Spinal cord (tissue), 10 donors: ENCODE data around the gene GZF1. TPM values are rescaled to one million over a fixed set of nuclear protein-coding genes. Genes with fewer than 3 reads are reported as not detected.
A peak's percentile ranks its signal among the peaks of the same experiment; 100 is the strongest.

Experiments
- DNase-seq, 6 donors: peaks; one replicate each; pipeline versions ENCODE4 v3.0.0 to v3.0.0-alpha.2; 2013 to 2015; ENCODE audit warnings: low spot score in 6 of 6, low read depth in 4 of 6
- H3K27ac ChIP-seq: one replicate; pipeline ENCODE4 v1.5.1; 2013; ENCODE audit warnings: low read depth, low read length, control low read depth
- H3K27me3 ChIP-seq: one replicate; pipeline ENCODE4 v1.6.1; 2013; ENCODE audit warnings: low read length; ENCODE audit not compliant: control insufficient read depth, insufficient read depth
- H3K36me3 ChIP-seq: one replicate; pipeline ENCODE4 v1.6.1; 2013; ENCODE audit warnings: low read length; ENCODE audit not compliant: control insufficient read depth, insufficient read depth
- H3K4me1 ChIP-seq: one replicate; pipeline ENCODE4 v1.6.1; 2013; ENCODE audit warnings: low read length; ENCODE audit not compliant: control insufficient read depth, insufficient read depth
- H3K4me3 ChIP-seq: one replicate; pipeline ENCODE4 v1.5.1; 2013; ENCODE audit warnings: low read depth, low read length, control low read depth
- H3K9me3 ChIP-seq: one replicate; pipeline ENCODE4 v1.6.1; 2013; ENCODE audit warnings: low read length; ENCODE audit not compliant: control insufficient read depth, insufficient read depth
- WGBS: methylation state at CpG from one replicate; pipeline ENCODE4 v1.1.5; 2013; ENCODE audit warnings: missing lambda C conversion rate; ENCODE audit not compliant: insufficient coverage; 5-methylcytosine and 5-hydroxymethylcytosine counted together
- polyA plus RNA-seq, 2 donors: library from polyadenylated mRNA; unstranded; fragments of 120-200 nt; gene quantifications; one replicate each; pipeline ENCODE4 v1.2.1, GENCODE V29; 2013; ENCODE audit not compliant: insufficient read length in 2 of 2
- total RNA-seq, 2 donors: library from RNA; depleted of rRNA in 1 of 2; stranded (reverse); fragments of 120-200 nt in 1 of 2; fragments of >200 nt in 1 of 2; gene quantifications; one replicate each; pipeline versions ENCODE4 v1.2.3 to v1.2.4, GENCODE V29; 2013 to 2014
- donor health status: healthy.

Gene GZF1
- total and polyA plus RNA-seq, 4 donors: 21.1 to 23.7 (median 22.7) TPM

- Histone ChIP-seq H3K4me1 (peaks cover 21% of the 10 kb centered on the region), H3K27ac (no peak overlapping the region), H3K27me3 (no peaks in the 10 kb centered on the region), H3K9me3 (no peaks in the 10 kb centered on the region), H3K36me3 (peaks cover 21% of the 10 kb centered on the region), H3K4me3 (no peak overlapping the region)
- DNase-seq: no peak
- WGBS: 47% methylated on average over 17 of the region's 27 CpGs
These were observed 5.8 kb upstream of the GZF1 start for GRCh38 chr20:23356203-23356602.

DNA sequence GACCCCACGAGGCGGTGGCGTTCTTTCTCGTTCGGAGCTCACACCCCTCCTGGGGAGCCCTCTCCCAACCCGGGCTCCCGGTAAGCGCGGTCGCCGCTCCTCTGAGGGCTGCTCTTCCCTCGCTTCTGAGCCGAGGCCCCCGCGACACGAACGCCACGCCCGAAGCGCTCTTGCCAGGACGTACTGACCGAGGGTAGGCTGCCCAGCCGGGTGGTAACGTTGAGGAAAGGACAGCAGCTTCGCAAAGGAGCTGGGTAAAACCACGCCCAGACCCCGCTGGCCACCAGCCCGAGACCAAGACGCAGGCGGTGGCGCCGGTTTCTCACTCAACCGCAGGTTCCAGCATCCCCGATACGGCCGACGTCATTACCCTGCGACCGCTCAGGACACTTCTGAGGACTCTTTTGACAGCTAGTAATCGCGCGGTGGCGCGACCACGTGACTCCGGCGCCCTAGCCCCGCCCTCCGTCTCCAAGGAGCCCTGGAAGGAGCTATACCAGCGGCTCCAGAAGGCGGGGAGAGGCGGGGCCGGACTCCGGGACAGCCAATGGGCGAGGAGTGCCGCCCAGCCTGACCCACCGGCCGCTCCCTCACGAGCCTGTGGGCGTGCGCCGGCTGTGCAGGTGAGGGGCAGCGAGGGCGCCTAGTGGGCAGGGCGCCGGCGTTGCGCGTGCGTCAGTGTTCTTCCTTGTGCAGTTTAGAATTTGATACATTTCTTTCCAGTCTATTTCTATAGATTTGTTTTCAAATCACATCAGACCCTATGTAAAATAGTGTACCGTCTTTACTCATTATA lies 4.0 kb upstream of the GZF1 start:
- Histone ChIP-seq H3K4me1 (peaks cover 24% of the 10 kb centered on the region), H3K27me3 (no peaks in the 10 kb centered on the region), H3K36me3 (peaks cover 21% of the 10 kb centered on the region), H3K27ac (peak overlapping the region; percentile 93), H3K9me3 (no peaks in the 10 kb centered on the region), H3K4me3 (peak overlapping the region; percentile 79)
- peak; percentile 96 to 100 (median 98) for DNase-seq
- under 1% methylated on average over 67 of the region's 71 CpGs for WGBS

GRCh38 chr20:23358563-23358906 lies 3.4 kb upstream of the GZF1 start:
- no CpG with 5 or more reads among the region's 6 CpGs for WGBS
- Histone ChIP-seq H3K36me3 (peaks cover 21% of the 10 kb centered on the region), H3K4me1 (peaks cover 30% of the 10 kb centered on the region), H3K27ac (peak overlapping the region; percentile 44), H3K9me3 (no peaks in the 10 kb centered on the region), H3K27me3 (no peaks in the 10 kb centered on the region), H3K4me3 (peak overlapping the region; percentile 79)
- DNase-seq: no peak

DNA sequence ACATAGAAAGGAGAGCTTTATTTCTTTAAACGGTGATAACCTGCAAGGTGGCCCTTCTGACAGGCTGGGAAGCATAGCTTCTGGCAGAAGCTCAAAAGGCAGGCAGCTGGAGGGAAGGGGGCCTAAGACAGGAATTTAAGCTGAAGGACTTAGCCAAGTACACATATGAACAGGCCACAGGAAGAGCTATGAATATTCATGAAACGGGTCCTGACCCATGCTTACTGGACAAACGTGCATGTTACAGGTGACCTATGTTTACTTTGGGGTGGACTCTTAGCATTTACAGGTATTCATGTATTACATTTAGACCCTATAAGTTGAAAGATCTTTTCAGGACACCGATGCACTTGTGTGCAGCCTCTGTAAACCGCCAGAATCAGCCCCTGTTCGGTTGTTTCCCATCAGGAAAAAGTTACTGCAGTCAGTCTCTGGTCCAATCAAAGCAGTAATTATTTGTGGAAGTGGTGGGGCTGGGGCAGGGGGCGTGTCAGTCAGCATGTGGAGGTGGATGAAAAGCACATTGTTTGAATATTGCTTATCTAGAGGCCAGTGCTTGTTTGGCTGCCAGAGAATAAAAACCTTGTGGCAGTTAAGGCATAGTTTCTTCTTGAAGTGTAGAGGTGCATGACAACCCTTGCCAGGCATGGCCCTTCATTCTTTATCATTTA lies 2.9 kb upstream of the GZF1 start:
- Histone ChIP-seq H3K36me3 (peaks cover 18% of the 10 kb centered on the region), H3K27ac (peak overlapping the region; percentile 36), H3K27me3 (no peaks in the 10 kb centered on the region), H3K4me1 (peaks cover 30% of the 10 kb centered on the region), H3K9me3 (no peaks in the 10 kb centered on the region), H3K4me3 (no peak overlapping the region)
- no peak for DNase-seq
- WGBS: 70% methylated on average over 5 of the region's 7 CpGs

DNA sequence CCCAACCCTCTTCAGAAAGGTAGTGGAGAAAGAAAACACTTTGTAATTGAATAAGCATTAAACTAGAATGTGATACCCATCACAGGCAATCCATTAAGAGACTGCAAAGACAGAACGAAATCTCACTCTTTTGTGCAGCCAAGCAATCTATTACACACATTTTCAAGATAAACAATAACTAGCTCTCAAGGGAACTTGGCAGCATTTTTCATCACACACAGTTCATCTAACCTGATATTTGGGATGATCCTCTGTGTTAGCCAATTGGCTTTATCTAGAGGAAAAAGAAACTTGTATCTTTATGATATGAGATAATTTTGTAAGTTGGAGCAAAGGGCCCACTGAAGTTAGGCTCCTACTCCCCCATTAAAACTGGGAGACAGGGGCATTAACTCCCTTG lies 1.5 kb upstream of the GZF1 start:
- Histone ChIP-seq H3K4me1 (peaks cover 30% of the 10 kb centered on the region), H3K4me3 (no peak overlapping the region), H3K9me3 (no peaks in the 10 kb centered on the region), H3K27ac (peak overlapping the region; percentile 99), H3K36me3 (peaks cover 18% of the 10 kb centered on the region), H3K27me3 (no peaks in the 10 kb centered on the region)
- no peak for DNase-seq
- 40% methylated on average over 1 of the region's 1 CpG for WGBS

DNA sequence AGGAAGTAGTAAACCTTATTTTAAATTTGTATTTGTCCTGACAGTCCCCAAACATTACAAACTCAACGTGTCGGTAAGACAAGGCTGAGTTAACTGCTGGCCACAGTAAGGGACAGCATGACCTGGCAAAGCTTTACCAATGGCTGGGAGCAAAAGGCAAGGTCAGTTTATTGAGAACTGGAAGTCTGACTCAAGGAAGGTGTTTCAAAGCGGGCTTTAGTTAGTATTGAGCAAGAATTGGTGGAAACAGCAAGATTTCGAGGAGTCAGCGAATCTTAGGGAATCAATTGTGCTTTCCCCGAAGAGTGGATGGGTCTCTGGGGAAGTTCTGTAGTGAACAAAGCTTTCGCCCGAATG lies 885 bp upstream of the GZF1 start:
- 2% methylated on average over 6 of the region's 8 CpGs for WGBS
- DNase-seq: no peak

DNA sequence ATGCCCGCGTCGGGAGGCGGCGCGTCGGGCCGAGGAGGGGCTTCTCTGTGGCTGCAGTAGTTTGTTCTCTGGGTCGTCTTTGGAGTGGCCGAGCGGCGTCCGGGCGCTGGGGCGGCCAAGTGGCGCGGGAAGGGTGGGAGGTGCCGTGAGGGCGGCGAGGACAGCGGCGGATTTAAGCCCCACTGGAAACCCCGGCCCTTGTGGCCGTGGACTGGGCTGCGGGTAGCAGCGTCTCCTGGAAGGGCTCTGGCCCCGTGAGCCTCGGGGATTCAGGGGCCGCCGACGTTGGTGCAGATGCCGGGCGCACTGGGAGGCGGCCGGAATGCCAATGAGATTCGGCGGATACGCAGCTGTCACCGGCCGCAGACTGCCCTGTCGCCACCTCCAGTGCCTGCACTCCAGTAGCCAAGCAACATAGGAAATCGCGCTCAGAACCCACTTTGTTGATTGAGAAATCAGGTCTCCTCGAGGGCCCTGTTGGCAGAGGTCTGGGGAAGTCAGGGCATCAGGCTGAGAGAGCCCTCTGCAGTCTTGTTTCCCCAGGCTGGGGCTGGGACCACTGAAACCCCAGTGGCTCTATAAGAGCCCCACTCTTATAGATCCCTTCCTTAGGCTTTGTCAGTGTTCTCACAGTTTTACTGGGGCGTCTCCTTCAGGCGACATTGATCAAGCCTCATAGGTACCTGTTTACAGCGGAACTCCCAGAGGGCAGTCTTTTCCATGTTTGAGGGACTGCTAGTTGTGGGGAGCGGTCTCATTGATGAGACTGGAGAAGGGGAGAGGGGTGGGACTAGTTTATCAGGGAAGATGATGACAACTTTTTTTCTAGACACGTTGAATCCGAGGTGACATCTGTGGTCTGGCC lies 642 bp downstream of the GZF1 start:
- no peaks in the 10 kb centered on the region for H3K9me3 ChIP-seq
- WGBS: 4% methylated on average over 49 of the region's 50 CpGs
- H3K27me3 ChIP-seq: no peaks in the 10 kb centered on the region
- peak overlapping the region; percentile 95 for H3K27ac ChIP-seq
- H3K36me3 ChIP-seq: peaks cover 15% of the 10 kb centered on the region
- DNase-seq: peak in 3 of 6 donors; percentile 22 to 58 (median 51)
- peaks cover 29% of the 10 kb centered on the region for H3K4me1 ChIP-seq
- H3K4me3 ChIP-seq: peak overlapping the region; percentile 86

More for the DNA sequence above, 885 bp upstream of the GZF1 start:
- Histone ChIP-seq H3K4me3 (peak overlapping the region; percentile 86), H3K27ac (peak overlapping the region; percentile 99), H3K36me3 (peaks cover 19% of the 10 kb centered on the region), H3K4me1 (peaks cover 35% of the 10 kb centered on the region), H3K27me3 (no peaks in the 10 kb centered on the region), H3K9me3 (no peaks in the 10 kb centered on the region)

DNA sequence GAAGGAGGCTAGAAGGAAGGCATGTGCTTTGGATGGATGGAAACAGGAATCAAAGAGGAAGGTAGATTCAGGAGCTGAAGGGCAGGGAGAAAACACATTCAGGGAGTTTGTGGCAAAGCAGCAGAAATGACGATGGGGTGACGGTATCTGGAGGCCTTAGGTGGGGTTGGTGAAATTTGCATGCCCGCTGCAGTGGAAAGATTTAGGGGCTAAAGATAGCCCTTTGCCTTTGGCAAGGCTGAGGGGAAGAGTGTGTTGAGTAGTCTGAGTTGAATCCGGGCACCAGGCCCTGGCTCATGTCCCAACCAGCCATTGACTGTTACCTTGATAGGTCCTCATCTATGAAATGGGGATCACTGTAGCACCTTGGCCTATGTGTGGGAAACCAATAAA lies 1.3 kb downstream of the GZF1 start:
- Histone ChIP-seq H3K4me1 (peaks cover 28% of the 10 kb centered on the region), H3K9me3 (no peaks in the 10 kb centered on the region), H3K4me3 (no peak overlapping the region), H3K36me3 (peaks cover 15% of the 10 kb centered on the region), H3K27me3 (no peaks in the 10 kb centered on the region), H3K27ac (no peak overlapping the region)
- WGBS: 64% methylated on average over 3 of the region's 4 CpGs
- DNase-seq: no peak

DNA sequence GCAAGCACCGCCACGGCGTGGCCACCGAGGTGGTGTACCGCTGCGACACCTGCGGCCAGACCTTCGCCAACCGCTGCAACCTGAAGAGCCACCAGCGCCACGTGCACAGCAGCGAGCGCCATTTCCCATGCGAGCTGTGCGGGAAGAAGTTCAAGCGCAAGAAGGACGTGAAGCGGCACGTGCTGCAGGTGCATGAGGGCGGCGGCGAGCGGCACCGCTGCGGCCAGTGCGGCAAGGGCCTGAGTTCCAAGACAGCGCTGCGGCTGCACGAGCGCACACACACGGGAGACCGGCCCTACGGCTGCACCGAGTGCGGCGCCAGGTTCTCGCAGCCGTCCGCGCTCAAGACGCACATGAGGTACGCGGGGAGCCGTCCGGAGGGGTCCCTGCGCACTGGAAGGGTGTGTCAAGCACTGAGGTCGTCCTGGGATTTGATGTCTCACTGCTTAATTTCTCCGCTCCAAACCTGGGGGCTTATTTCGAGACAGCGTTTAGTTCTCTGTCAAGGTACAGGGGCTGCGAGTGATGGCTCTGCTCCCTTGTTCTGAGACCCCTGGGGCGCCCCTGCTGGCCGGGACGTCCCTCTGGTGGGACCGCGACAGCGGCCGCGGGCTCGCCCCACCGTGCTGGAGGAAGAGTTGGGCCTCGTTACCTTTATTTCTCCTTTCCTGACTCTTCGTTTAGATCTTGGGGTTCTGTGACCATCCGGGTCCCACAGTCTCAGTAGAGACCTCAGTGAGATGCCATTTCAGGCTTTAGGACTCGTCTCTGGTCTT lies 3.6 kb downstream of the GZF1 start:
- 95% methylated on average over 65 of the region's 65 CpGs for WGBS
- peaks cover 26% of the 10 kb centered on the region for H3K36me3 ChIP-seq
- no peak overlapping the region for H3K27ac ChIP-seq
- H3K4me3 ChIP-seq: no peak overlapping the region
- H3K27me3 ChIP-seq: no peaks in the 10 kb centered on the region
- no peaks in the 10 kb centered on the region for H3K9me3 ChIP-seq
- H3K4me1 ChIP-seq: peaks cover 23% of the 10 kb centered on the region
- DNase-seq: no peak
